GM11168 (cell line): ENCODE measurements around the gene RPS27L.

ENCODE experiments used
- in situ Hi-C: fragments of 300-500 bp; cut with MboI; formaldehyde crosslinking; loops from one replicate; pipeline ENCODE4 v1.12.0; 2022; ENCODE audit warnings: low sequenced_read_pairs; ENCODE audit not compliant: unreplicated experiment

RPS27L gene

GRCh38 chr15:63146684-63147083 is 10.6 kb downstream of the RPS27L start:
- in situ Hi-C loops: no loop called here

- in situ Hi-C loops: no loop called here
Measured at GRCh38 chr15:63145426-63145825, 11.9 kb downstream of the RPS27L start.

GRCh38 chr15:63140936-63141335 is 16.3 kb downstream of the RPS27L start:
- in situ Hi-C loops: no loop called here

GRCh38 chr15:63136742-63137141 is 20.5 kb downstream of the RPS27L start:
- in situ Hi-C loops: no loop called here

- in situ Hi-C loops: no loop called here
Measured at GRCh38 chr15:63135804-63136203, 21.5 kb downstream of the RPS27L start.

GRCh38 chr15:63135281-63135680 is 22.0 kb downstream of the RPS27L start:
- in situ Hi-C loops: no loop called here

GRCh38 chr15:63134245-63134985 is 22.9 kb downstream of the RPS27L start:
- in situ Hi-C loops: no loop called here

GRCh38 chr15:63133786-63134185 is 23.5 kb downstream of the RPS27L start:
- in situ Hi-C loops: no loop called here

GRCh38 chr15:63126726-63127125 is 30.6 kb downstream of the RPS27L start:
- in situ Hi-C loops: no loop called here

GRCh38 chr15:63124506-63124905 is 32.8 kb downstream of the RPS27L start:
- in situ Hi-C loops: no loop called here

GRCh38 chr15:63122002-63122875 is 35.0 kb downstream of the RPS27L start:
- in situ Hi-C loops: no loop called here

- in situ Hi-C loops: no loop called here
Measured at GRCh38 chr15:63121382-63122001, 35.8 kb downstream of the RPS27L start, which contains the start of gene LACTB. TSS of gene LACTB (plus strand) at chr15:63121861. CDS start at chr15:63121872, 11 bp downstream.

- in situ Hi-C loops: no loop called here
Measured at GRCh38 chr15:63118854-63119253, 38.4 kb downstream of the RPS27L start.

- in situ Hi-C loops: no loop called here
Measured at GRCh38 chr15:63114465-63114864, 42.8 kb downstream of the RPS27L start.

GRCh38 chr15:63112871-63113270 is 44.4 kb downstream of the RPS27L start:
- in situ Hi-C loops: no loop called here

GRCh38 chr15:63111481-63111880 is 45.8 kb downstream of the RPS27L start:
- in situ Hi-C loops: no loop called here

GRCh38 chr15:63110428-63111026 is 46.8 kb downstream of the RPS27L start:
- in situ Hi-C loops: no loop called here

- in situ Hi-C loops: no loop called here
Measured at GRCh38 chr15:63109920-63110319, 47.4 kb downstream of the RPS27L start.

GRCh38 chr15:63109498-63109897 is 47.8 kb downstream of the RPS27L start:
- in situ Hi-C loops: no loop called here

GRCh38 chr15:63107895-63108546 is 49.3 kb downstream of the RPS27L start:
- in situ Hi-C loops: no loop called here
